Gastrocnemius medialis (tissue), 4 donors: Measurements from ENCODE around the gene ADAP1. TPM values are rescaled to one million over a fixed set of nuclear protein-coding genes. Genes with fewer than 3 reads are reported as not detected.
A peak's percentile ranks its signal among the peaks of the same experiment; 100 is the strongest.

Experiments used
- ATAC-seq, 2 donors: fragments of 150-250 bp; one replicate each; pipeline ENCODE4 v1.9.1; 2016
- DNase-seq, 2 donors: peaks; one replicate each; pipeline ENCODE4 v3.0.0-alpha.2; 2019
- H3K27ac ChIP-seq, 4 donors: fragments of 200-600 bp; sonication (generic); 1 replicate in 1 of 4; 2 replicates in 3 of 4; pipeline ENCODE4 v1.5.1; 2016 to 2018; ENCODE audit warnings: mild to moderate bottlenecking in 2 of 4, moderate library complexity in 1 of 4
- H3K27me3 ChIP-seq, 3 donors: fragments of 200-600 bp; sonication (generic) in 2 of 3; 1 replicate in 1 of 3; 2 replicates in 2 of 3; pipeline versions ENCODE4 v1.5.1 to v1.6.0; 2016 to 2019; ENCODE audit warnings: mild to moderate bottlenecking in 1 of 3, moderate library complexity in 1 of 3
- H3K36me3 ChIP-seq, 2 donors: fragments of 200-600 bp; sonication (generic) in 1 of 2; one replicate each; pipeline ENCODE4 v1.5.1; 2017 to 2018
- H3K4me1 ChIP-seq, 2 donors: fragments of 200-600 bp; sonication (generic) in 1 of 2; one replicate each; pipeline ENCODE4 v1.5.1; 2016 to 2017; ENCODE audit warnings: mild to moderate bottlenecking in 2 of 2
- H3K4me3 ChIP-seq, 4 donors: fragments of 200-600 bp; sonication (generic) in 3 of 4; 1 replicate in 1 of 4; 2 replicates in 3 of 4; pipeline ENCODE4 v1.5.1; 2016 to 2019; ENCODE audit warnings: mild to moderate bottlenecking in 2 of 4
- H3K9me3 ChIP-seq, 3 donors: fragments of 200-600 bp; sonication (generic) in 2 of 3; 1 replicate in 1 of 3; 2 replicates in 2 of 3; pipeline ENCODE4 v1.5.1; 2016 to 2019
- POLR2A ChIP-seq, 2 donors: fragments of 450-650 bp; IDR thresholded peaks; one replicate each; pipeline ENCODE4 v1.6.1; 2017; ENCODE audit warnings: antibody characterized with exemption in 2 of 2, mild to moderate bottlenecking in 2 of 2, moderate library complexity in 2 of 2
- in situ Hi-C, 4 donors: fragments of 200-750 bp; cut with MboI; loops; one replicate each; pipeline versions ENCODE4 v1.15.0 to v1.8.0; 2017; ENCODE audit warnings: low sequenced_read_pairs in 4 of 4
- intact Hi-C: fragments of 100-400 bp; cut with DNase I; formaldehyde crosslinking; loops from one replicate; pipeline ENCODE4 v1.15.1; 2023; ENCODE audit warnings: low total_unique reads
- total RNA-seq, 4 donors: library from RNA; depleted of rRNA; stranded (reverse); fragments of >200 nt; gene quantifications; one replicate each; pipeline versions ENCODE4 v1.1.0 to v1.2.3, GENCODE V29; 2016
- TF ChIP-seq, protein P1 (sequence below), 5 experiments: fragments of 450-650 bp in 3 of 5; fragments of 200-600 bp in 2 of 5; sonication (generic) in 2 of 5; IDR thresholded peaks in 4 of 5; conservative IDR thresholded peaks in 1 of 5; 1 replicate in 4 of 5; 2 replicates in 1 of 5; pipeline ENCODE4 v1.5.1; 2016 to 2019; ENCODE audit warnings: antibody characterized with exemption in 5 of 5, mild to moderate bottlenecking in 3 of 5, moderate library complexity in 3 of 5

Gene ADAP1
- total RNA-seq, 4 donors from 2014 or later: 0.71 to 5.0 (median 1.1) TPM

DNA sequence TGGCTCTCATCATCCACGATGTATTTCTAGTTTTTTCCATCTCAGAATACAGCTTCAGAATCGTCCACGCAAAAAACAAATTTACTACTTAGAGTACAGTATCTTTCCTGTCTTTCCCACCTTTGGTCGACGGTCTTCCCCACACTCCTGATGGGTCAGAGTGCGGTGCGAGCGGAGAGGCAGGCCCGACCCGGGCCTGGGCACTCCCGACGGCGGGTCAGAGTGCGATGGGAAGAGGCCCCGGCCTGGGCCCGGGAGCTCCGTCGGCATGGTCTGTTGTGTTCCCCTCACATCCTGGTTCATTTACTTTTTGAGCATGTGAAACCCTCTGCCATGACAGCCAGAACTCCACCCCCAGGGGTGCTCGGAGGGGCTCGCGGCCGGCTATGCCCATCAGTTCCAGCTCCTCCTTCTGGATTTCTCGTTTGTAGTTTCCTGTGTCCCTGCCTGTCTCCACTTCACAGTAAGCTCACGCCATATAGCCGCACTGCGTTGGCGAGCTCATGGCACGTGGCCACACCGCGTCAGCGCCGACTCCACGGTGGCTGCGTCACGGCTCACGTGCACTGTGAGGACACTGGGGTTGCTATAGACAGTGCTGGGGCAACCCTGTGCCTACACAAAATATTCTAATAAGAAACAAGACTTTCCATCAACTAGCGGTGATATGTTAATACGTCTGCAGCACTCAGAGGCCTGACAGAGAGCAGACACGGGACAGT is 13.0 kb upstream of the ADAP1 start:
- DNase-seq: no peak
- peaks cover 0 to 41% of the 10 kb centered on the region in 2 donors for H3K36me3 ChIP-seq
- in situ Hi-C loops: no loop called here
- TF ChIP-seq, protein P1, sequence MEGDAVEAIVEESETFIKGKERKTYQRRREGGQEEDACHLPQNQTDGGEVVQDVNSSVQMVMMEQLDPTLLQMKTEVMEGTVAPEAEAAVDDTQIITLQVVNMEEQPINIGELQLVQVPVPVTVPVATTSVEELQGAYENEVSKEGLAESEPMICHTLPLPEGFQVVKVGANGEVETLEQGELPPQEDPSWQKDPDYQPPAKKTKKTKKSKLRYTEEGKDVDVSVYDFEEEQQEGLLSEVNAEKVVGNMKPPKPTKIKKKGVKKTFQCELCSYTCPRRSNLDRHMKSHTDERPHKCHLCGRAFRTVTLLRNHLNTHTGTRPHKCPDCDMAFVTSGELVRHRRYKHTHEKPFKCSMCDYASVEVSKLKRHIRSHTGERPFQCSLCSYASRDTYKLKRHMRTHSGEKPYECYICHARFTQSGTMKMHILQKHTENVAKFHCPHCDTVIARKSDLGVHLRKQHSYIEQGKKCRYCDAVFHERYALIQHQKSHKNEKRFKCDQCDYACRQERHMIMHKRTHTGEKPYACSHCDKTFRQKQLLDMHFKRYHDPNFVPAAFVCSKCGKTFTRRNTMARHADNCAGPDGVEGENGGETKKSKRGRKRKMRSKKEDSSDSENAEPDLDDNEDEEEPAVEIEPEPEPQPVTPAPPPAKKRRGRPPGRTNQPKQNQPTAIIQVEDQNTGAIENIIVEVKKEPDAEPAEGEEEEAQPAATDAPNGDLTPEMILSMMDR (IDR thresholded peaks at IDR 0.05 in 4 of 5, conservative IDR thresholded peaks at IDR 0.05 in 1 of 5): no peak
- TF ChIP-seq POLR2A (IDR thresholded peaks at IDR 0.05): no peak
- intact Hi-C loops: no loop called here
- no peak overlapping the region for H3K27ac ChIP-seq
- H3K4me1 ChIP-seq: peaks cover 15 to 27% of the 10 kb centered on the region in 2 donors
- H3K4me3 ChIP-seq: no peak overlapping the region
- no peak for ATAC-seq
- H3K9me3 ChIP-seq: no peaks in the 10 kb centered on the region
- peaks cover 0 to 1% (median 0%) of the 10 kb centered on the region in 3 donors for H3K27me3 ChIP-seq

DNA sequence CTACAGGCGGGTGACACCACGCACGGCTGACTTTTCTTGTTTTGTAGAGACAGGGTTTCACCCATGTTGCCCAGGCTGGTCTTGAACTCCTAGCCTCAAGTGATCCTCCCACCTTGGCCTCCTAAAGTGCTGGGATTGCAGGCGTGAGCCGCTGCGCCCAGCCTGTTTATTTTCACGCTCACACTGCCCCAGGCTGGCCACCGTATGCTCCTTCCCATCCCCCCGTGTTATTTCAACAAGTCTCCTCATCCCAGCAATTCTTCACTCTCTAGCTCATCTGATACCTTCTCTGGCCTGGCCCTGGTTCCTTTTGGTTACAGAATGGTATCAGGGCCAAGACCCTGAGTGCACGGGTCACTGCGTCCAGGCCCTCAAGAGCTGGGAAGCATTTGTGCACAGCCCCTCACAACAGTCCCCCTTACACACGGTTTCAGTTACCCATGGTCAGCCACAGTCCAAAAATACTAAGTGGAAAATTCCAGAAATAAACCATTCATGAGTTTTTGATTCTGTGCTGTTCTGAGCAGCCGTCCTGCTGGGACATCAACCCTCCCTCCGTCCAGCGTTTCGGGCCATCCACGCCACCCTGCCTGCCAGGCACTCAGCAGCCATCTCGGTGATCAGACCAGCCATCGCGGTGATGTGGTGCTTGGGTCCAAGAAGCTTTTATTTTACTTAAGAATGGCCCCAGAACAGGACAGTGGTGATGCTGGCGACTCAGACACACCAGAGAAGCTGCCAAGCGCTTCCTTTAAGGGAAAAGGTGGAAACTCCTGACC is 12.0 kb upstream of the ADAP1 start:
- in situ Hi-C loops (no loop called here), intact Hi-C loops (no loop called here)
- Histone ChIP-seq H3K36me3 (peaks cover 0 to 30% of the 10 kb centered on the region in 2 donors), H3K4me3 (no peak overlapping the region), H3K27ac (peak overlapping the region; percentile 72 to 81 (median 78)), H3K4me1 (peaks cover 15 to 27% of the 10 kb centered on the region in 2 donors), H3K9me3 (no peaks in the 10 kb centered on the region), H3K27me3 (peaks cover 0 to 6% (median 0%) of the 10 kb centered on the region in 3 donors)
- no peak for TF ChIP-seq POLR2A (IDR thresholded peaks at IDR 0.05)
- TF ChIP-seq, protein P1 (IDR thresholded peaks at IDR 0.05 in 4 of 5, conservative IDR thresholded peaks at IDR 0.05 in 1 of 5): no peak
- DNase-seq: no peak
- ATAC-seq: no peak

DNA sequence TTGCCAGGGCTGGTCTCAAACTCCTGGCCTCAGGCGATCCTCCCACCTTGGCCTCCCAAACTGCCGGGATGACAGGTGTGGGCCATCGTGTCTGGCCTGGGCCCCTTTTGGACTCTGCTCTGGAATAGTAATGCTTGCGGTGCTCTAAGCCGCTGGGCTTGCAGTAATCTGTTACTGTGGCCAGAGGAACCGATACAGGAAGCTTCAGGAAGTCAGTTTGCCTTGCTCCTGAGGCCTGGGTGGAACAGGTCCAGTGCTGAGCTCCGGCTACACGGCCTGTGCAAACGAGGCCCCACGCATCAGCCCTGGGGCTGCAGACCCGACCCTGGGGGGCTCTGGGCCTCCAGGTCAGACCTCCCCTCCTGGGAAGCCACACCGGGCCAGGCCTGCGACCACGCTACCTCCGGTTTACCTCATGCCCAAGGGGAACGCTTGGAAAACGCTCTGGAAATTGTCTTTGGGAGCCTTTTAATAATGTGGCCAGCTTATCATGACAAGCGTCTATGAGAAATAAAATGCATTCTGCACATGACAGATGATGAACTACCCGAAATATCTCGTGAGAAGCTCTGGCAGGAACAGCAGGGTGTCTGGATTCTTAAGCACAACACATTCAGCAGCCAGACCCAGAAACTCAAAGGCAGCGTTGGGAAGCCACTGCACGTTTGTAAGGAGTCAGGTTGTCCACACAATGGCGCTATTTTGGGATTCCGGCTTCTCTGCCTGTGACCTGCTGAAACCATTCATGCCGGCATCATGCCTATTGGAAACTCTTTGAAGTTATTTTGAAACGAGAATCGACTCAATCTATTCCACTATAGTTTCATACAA is 10.1 kb upstream of the ADAP1 start:
- peak; percentile 80 to 82 for ATAC-seq
- H3K4me1 ChIP-seq: peaks cover 15 to 27% of the 10 kb centered on the region in 2 donors
- peak overlapping the region in 2 of 4 donors; percentile 9 to 44 for H3K4me3 ChIP-seq
- no peaks in the 10 kb centered on the region for H3K9me3 ChIP-seq
- intact Hi-C loops: no loop called here
- peak; percentile 44 to 63 for DNase-seq
- peak overlapping the region; percentile 72 to 81 (median 78) for H3K27ac ChIP-seq
- H3K36me3 ChIP-seq: peaks cover 0 to 27% of the 10 kb centered on the region in 2 donors
- TF ChIP-seq, protein P1 (IDR thresholded peaks at IDR 0.05 in 4 of 5, conservative IDR thresholded peaks at IDR 0.05 in 1 of 5): peak in 1 of 5 experiments; percentile 23
- peak in 1 of 2 donors; percentile 9 for TF ChIP-seq POLR2A (IDR thresholded peaks at IDR 0.05)
- in situ Hi-C loops: no loop called here
- peaks cover 0 to 6% (median 0%) of the 10 kb centered on the region in 3 donors for H3K27me3 ChIP-seq

DNA sequence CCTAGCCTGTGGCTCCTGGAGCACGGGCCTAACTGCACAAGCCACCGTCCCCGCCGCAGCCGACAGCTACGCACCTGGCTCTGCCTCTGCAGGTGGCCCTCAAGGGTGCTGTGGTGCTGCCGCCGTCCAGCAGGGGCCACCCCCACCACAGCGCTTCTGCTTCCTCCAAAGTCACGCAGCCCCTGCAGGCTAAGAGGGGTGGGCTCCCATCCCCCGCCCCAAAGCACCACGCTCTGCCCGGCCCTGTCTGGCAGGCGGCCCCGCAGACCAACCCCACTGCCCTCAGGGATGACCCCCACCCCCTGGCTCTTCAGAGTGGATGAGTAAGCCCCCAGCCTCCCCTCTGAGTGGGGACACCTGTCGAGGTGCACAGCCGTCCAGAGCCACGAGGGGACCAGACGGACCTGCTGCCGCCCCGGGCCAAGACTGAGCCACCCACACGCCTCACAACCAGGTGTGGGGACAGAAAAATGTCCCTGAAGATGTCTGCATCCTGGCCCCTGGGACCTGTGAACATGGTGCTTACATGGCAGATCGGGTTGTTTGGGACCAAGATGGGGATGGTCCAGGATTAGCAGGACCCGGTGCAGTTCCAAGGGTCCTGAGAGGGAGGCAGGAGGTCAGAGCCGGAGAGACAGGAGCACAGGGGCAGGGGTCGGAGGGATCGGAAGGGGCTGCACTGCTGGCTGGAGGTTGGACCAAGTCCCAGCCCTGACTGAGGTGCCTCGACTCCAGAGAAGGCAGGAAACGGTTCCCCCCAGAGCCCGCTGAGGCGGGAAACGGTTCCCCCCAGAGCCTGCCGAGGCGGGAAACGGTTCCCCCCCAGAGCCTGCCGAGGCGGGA is 9.0 kb upstream of the ADAP1 start:
- in situ Hi-C loops: no loop called here
- ATAC-seq: no peak
- TF ChIP-seq, protein P1 (IDR thresholded peaks at IDR 0.05 in 4 of 5, conservative IDR thresholded peaks at IDR 0.05 in 1 of 5): no peak
- TF ChIP-seq POLR2A (IDR thresholded peaks at IDR 0.05): no peak
- intact Hi-C loops: no loop called here
- H3K27ac ChIP-seq: no peak overlapping the region
- H3K9me3 ChIP-seq: no peaks in the 10 kb centered on the region
- H3K4me3 ChIP-seq: no peak overlapping the region
- H3K36me3 ChIP-seq: peaks cover 0 to 17% of the 10 kb centered on the region in 2 donors
- H3K27me3 ChIP-seq: peaks cover 0 to 6% (median 0%) of the 10 kb centered on the region in 3 donors
- no peak for DNase-seq
- peaks cover 15 to 27% of the 10 kb centered on the region in 2 donors for H3K4me1 ChIP-seq
